Ramos (cell line): Measurements from ENCODE around the gene ORM1.

Experiments
- in situ Hi-C: fragments of 300-500 bp; cut with MboI; formaldehyde crosslinking; loops from one replicate; pipeline ENCODE4 v1.14.3; 2022; ENCODE audit warnings: low sequenced_read_pairs; ENCODE audit not compliant: unreplicated experiment

Gene ORM1

GRCh38 chr9:114336699-114337395 is 13.9 kb downstream of the ORM1 start:
- in situ Hi-C loops: no loop called here

GRCh38 chr9:114338187-114338586 is 15.3 kb downstream of the ORM1 start:
- in situ Hi-C loops: no loop called here

GRCh38 chr9:114339130-114339908 is 16.4 kb downstream of the ORM1 start:
- in situ Hi-C loops: no loop called here

DNA sequence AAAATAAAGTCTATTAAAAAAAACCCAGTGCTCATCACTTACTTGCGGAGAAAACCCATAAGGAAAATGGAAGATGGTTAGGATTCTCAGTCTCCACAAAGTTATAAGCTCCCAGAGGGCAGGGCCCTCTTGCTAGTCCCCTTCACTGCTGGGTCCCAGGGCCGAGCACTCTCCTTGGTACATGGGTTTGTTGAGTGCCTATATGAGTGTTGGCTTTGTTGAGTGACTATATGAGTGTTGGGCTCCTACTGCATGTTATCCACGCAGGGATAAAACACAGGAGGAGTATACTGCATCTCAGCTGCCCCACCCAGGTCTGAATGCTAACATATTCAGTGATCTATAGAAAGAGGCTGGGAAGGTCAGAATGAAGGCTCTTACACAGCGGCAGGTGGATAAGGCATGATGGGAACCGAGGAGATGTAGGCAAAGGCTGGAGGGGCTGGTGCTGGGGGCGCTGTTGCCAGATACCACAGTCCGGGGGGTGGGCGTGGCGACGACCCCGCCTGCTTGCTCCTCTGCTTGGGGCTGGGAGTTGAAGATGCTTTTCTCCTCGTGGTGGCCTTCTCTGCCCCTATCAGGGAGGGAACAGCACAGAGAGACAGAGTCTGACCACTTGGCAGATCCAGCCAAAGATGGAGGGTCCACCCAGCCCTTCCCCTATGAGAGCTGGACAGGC is 18.4 kb downstream of the ORM1 start:
- in situ Hi-C loops: no loop called here

GRCh38 chr9:114341991-114342390 is 19.1 kb downstream of the ORM1 start:
- in situ Hi-C loops: no loop called here

DNA sequence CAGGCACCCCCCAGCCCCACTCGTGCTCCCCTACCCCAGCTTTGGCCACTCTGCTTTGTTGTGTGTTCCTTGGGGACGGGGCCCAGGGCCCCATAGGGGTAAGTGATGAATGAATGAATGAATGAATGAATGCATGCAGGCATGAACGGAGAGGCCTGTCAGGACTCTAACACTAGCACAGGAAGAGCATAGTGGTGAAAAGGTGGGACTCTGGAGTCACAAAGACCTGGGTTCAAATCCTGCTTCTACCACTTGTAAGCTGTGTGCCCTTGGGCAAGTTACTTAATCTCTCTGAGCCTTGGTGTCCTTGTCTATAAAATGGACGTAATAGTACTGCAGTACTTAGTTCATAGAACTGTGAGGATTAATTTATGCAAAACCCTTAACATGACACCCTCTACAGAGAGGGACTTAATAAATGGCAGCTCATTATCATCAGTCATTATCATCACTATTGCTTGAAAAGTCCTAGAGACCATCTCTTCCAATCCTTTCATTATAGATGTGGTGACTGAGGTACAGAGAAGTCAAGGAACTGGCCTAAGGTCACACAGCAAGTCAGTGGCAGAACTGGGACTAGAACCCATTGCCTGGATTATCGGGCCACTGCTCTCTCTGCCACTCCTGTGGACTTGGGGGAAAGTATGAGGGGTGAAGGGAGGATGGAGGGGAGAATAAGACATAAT is 20.0 kb downstream of the ORM1 start:
- in situ Hi-C loops: no loop called here

DNA sequence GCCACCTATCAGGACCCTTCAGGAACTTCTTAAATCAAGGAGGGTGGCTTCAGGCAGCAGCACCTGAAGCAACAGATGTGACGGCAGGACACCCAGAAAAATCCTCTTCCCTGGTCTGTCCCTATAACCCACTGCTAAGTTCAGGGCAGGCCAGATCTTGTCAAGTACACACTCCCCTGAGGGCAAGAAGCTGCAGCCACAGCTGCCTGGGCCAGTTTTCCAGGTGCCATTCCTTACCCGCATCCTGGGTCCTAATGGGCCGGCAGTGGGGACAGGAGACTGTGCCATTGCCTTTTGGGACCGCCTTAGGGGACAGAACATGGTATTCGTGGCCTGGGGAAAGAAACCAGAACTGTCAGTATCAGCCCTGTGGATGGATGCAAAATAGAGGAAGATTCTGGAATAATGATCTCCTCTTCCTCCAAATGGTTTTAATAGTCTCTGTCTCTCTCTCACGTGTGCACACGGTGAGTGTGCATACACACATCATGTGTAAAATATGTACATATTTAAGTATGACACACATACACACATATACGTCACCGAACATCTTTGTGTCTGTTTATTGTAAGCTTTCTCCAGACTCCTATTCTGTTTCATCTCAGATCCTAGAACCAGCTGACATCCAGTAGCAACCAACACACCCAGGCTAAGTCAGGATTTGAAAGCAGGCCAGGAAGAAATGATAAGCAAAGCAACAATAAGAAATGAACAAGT is 20.7 kb downstream of the ORM1 start:
- in situ Hi-C loops: no loop called here

- in situ Hi-C loops: no loop called here
Observed at GRCh38 chr9:114344188-114344566, 21.3 kb downstream of the ORM1 start.

DNA sequence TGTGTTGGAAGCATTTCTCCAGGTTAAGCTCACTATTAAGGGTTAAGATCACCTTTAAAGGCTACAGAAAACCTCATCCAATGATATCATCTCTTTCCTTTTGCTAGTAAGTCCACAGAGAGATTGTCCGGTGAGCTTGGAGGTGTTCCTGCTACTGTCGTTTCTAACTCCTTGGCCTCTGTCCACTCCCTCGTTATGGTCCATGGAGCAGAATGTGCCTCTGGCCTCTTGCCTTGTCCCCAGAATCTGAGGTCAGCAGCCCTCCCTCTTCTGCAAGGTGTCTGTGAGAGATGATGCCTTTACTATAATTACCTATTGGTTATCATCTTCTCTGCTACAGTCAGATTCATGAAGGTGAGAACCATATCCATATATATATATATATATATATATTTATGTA is 21.8 kb downstream of the ORM1 start:
- in situ Hi-C loops: no loop called here

DNA sequence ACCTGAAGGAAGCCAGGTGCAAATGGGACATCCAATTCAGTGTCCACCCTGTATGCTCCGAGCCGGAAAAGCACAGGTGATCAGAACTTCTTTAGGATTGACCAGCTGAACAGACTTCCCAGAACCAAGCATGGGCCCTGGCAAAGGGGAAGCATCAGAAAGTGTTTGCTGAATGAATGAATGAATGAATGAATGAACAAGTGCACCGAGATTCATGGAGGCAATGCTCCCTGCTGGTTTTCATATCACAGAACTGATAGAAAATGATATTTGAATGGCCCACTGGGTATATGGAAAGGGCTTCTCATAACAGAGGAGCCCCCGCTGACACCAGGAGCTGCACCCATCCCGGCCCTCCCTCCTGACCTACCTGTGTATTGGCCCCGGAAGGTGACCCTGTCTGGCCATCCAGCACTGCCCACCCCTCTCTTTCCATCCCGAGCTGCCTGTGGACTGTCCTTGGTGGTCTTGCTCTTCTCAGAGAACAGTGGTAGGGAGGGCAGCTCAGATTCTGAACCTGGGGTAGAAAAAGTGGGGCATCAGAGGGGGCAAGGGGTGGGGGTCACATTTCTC is 22.7 kb downstream of the ORM1 start:
- in situ Hi-C loops: no loop called here

DNA sequence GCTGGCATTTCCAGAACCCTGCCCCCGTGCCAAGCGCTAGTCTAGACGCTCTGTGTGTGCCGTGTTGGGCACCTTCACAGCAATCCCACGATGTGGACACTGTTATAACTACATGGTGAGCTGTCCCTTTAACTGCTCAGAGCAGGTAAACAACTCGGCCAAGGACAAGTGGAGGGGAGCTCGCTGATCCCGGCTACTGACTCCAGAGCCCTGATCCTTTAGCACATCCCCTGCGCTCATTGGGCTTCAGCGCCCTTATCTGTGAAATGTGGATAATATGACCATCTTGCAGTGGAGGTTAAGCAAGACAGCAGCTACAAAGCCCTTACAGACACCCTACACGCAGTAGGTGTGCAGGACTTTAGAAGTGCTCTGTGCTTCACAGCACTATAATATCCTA is 23.2 kb downstream of the ORM1 start:
- in situ Hi-C loops: no loop called here

DNA sequence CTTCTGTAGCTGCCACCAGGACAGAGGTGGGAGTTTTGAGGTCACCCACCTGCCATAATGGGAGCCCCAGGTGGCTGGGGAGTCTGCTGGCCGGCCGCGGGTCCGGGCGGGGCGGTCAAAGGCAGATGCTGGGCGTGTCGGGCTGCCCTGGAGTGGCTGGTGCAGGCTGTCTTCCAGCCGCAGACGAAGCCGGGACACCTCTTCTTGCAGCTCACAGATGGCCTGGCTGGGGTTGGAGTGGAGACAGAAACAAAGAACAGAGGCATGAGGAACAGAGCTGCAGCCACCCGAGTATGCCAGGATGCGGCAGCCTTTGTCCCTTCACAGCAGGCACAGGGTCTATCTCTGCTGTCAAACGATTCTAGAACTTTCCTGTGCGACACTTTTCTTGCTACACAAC is 24.8 kb downstream of the ORM1 start:
- in situ Hi-C loops: no loop called here

DNA sequence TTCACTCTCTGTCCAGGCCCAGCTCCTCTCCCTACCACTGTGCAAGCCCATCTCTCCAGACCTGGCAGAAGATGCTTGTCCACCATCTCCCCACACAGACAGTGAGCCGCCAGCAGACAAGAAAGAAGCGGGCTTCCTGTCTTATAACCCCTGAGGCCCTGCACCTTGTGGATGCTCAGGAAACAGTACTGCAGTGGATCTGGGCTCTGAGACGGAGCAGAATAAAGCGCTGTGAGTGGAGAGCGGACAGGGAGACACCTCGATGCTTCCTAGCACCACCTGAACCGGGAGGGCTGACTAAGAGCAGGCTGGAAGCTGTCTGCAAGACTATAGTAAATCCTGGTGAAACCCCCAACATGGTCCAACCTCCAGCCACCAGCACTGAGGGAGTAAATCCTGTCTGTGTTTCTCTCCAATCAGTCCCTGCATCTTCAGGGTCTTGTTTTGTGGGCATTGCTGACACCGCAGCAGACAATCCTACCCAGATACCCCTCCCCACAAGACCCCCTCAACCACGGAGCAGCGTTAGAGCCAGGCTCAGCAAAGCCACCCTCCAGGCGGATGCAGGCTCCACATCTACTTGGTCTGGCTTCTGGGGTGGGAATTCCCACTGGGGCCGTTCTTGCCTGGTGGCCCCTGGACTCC is 25.5 kb downstream of the ORM1 start:
- in situ Hi-C loops: no loop called here

GRCh38 chr9:114348906-114349482 is 26.1 kb downstream of the ORM1 start:
- in situ Hi-C loops: no loop called here

GRCh38 chr9:114349713-114350480 is 27.0 kb downstream of the ORM1 start:
- in situ Hi-C loops: no loop called here

DNA sequence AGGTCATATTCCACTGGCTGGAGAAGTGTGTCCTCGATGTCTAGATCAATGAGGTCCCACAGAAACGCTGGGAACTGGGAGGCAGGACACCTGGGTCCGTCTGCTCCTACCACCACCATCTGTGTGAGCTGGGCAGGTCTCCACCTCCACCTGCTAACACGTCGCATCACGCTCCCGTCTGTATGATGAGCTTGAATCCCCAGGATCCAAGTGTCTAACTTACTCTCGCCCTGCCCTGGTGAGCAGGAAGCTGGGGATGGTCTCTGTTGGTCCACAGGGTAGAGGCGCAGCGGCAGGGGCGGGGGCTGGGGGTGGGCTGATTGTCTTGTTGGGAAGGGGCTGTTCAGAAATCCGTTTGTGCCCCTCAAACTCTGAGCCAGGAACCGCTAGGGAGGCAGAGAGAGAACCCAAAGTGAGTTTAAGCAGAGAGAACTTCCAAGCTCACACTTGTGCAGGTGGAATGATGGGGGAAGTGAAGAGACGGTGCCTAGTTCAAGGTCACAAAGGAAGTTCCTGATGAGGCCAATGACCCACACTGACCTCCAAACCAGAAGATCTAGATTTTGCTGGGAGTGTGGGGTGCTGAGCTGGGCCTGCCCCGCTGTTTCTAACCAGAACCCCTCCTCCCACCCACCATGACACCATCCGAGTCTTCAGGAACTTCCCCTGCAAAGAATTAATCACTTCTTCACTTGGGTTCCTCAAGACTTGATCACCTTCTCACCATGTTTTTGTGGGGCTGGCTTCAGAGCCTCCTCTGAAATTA is 27.9 kb downstream of the ORM1 start:
- in situ Hi-C loops: no loop called here

- in situ Hi-C loops: no loop called here
Observed at GRCh38 chr9:114351932-114352331, 29.0 kb downstream of the ORM1 start.

DNA sequence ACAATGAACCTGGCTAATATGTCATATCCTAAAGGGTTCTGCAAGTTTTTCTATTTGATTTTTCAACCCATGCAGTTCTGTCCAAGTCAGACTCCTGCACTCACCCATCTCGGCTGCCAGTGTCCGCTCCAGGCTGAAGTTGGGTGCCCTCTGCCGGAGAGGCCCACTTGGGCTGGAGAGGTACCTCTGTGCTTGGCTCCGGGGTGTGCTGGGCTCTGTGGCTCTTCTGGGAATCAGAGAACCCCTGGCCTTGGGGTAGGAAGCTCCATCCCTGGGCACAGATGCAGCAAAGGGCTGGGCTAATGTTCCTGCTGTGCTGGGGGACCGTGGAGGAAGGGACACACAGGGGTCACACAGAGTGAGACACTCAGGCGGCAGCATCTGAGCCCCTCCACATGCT is 32.9 kb downstream of the ORM1 start:
- in situ Hi-C loops: no loop called here
